Testis (tissue), 2 donors: ENCODE results near the gene SIGLEC5.

ENCODE experiments used
- POLR2A ChIP-seq: fragments of 450-650 bp; IDR thresholded peaks from one replicate; pipeline ENCODE4 v1.6.1; 2017; ENCODE audit warnings: antibody characterized with exemption, mild to moderate bottlenecking, moderate library complexity
- TF ChIP-seq, protein P1 (sequence below), 3 experiments: fragments of 450-650 bp in 2 of 3; fragments of 200-600 bp in 1 of 3; sonication (generic) in 1 of 3; IDR thresholded peaks; one replicate each; pipeline ENCODE4 v1.5.1; 2016 to 2019; ENCODE audit warnings: antibody characterized with exemption in 3 of 3, mild to moderate bottlenecking in 2 of 3, moderate library complexity in 1 of 3

DNA sequence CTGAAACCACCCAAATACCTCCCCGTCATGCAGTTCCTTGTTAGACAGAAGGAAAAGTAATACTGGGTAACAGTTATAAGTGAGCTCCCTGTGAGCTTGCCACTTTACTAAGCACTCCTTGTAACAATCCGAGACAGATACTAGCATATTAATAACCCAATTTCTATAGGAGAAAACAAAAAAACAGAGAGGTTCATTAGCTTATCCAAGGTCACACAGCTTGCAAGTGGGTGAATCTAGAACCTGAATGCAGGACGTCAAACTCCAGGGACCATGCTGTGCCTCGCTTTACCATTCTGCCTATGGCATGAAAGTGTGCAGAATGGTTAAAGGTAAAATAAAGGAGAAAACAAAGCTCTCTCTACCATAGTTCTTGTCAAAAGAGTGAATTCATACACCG, 15.4 kb downstream of the SIGLEC5 start:
- TF ChIP-seq, protein P1, sequence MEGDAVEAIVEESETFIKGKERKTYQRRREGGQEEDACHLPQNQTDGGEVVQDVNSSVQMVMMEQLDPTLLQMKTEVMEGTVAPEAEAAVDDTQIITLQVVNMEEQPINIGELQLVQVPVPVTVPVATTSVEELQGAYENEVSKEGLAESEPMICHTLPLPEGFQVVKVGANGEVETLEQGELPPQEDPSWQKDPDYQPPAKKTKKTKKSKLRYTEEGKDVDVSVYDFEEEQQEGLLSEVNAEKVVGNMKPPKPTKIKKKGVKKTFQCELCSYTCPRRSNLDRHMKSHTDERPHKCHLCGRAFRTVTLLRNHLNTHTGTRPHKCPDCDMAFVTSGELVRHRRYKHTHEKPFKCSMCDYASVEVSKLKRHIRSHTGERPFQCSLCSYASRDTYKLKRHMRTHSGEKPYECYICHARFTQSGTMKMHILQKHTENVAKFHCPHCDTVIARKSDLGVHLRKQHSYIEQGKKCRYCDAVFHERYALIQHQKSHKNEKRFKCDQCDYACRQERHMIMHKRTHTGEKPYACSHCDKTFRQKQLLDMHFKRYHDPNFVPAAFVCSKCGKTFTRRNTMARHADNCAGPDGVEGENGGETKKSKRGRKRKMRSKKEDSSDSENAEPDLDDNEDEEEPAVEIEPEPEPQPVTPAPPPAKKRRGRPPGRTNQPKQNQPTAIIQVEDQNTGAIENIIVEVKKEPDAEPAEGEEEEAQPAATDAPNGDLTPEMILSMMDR (IDR thresholded peaks at IDR 0.05): no peak
- TF ChIP-seq POLR2A: no peak
